ENCODE results near the gene REXO4. TPM values are rescaled to one million over a fixed set of nuclear protein-coding genes. Genes with fewer than 3 reads are reported as not detected.

REXO4 gene
- total and polyA plus RNA-seq, 2 of the 4 experiments (the other 2 are of a cell fraction), result 16.1 to 21.8 TPM

DNA sequence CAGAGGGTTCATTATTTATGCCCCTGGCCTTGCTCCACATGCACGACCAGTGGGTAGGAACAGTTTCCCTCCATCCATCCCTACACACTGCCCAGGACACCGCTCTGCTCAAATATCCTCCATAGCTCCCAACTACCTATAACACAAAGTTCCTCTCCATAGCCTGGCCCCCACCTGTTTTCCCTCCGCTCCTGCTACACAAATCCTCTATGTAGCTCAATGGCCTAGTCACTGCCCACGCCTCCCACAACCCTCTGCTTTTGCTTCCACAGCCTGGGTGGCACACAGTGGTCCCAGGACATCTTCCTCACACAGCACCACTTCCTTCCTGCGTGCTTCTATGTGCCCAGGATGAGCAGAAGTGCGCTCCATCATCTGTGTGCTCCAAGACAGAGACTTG, 20.4 kb downstream of the REXO4 start:
- TF ChIP-seq SMC3 (IDR thresholded peaks at IDR 0.05; ENCODE audit: low read depth, low read length), result no peak
- TF ChIP-seq CEBPB (IDR thresholded peaks at IDR 0.05; ENCODE audit: low read depth, low read length), result no peak
- TF ChIP-seq POLR2A (IDR thresholded peaks at IDR 0.05; ENCODE audit: low read depth, low read length), result no peak
- TF ChIP-seq CHD1 (IDR thresholded peaks at IDR 0.05; ENCODE audit: low read depth, low read length), result no peak
- no peak for TF ChIP-seq RAD21 (IDR thresholded peaks at IDR 0.05; ENCODE audit: low read length)
- TF ChIP-seq, protein P1, sequence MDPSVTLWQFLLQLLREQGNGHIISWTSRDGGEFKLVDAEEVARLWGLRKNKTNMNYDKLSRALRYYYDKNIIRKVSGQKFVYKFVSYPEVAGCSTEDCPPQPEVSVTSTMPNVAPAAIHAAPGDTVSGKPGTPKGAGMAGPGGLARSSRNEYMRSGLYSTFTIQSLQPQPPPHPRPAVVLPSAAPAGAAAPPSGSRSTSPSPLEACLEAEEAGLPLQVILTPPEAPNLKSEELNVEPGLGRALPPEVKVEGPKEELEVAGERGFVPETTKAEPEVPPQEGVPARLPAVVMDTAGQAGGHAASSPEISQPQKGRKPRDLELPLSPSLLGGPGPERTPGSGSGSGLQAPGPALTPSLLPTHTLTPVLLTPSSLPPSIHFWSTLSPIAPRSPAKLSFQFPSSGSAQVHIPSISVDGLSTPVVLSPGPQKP (IDR thresholded peaks at IDR 0.05; ENCODE audit: borderline replicate concordance, low read depth, low read length), result no peak
- no peak for TF ChIP-seq NFE2L2 (IDR thresholded peaks at IDR 0.05; ENCODE audit: low read depth, low read length)
- TF ChIP-seq, protein P2, sequence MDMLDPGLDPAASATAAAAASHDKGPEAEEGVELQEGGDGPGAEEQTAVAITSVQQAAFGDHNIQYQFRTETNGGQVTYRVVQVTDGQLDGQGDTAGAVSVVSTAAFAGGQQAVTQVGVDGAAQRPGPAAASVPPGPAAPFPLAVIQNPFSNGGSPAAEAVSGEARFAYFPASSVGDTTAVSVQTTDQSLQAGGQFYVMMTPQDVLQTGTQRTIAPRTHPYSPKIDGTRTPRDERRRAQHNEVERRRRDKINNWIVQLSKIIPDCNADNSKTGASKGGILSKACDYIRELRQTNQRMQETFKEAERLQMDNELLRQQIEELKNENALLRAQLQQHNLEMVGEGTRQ (IDR thresholded peaks at IDR 0.05; ENCODE audit: low read depth, low read length), result no peak
- TF ChIP-seq, protein P3, sequence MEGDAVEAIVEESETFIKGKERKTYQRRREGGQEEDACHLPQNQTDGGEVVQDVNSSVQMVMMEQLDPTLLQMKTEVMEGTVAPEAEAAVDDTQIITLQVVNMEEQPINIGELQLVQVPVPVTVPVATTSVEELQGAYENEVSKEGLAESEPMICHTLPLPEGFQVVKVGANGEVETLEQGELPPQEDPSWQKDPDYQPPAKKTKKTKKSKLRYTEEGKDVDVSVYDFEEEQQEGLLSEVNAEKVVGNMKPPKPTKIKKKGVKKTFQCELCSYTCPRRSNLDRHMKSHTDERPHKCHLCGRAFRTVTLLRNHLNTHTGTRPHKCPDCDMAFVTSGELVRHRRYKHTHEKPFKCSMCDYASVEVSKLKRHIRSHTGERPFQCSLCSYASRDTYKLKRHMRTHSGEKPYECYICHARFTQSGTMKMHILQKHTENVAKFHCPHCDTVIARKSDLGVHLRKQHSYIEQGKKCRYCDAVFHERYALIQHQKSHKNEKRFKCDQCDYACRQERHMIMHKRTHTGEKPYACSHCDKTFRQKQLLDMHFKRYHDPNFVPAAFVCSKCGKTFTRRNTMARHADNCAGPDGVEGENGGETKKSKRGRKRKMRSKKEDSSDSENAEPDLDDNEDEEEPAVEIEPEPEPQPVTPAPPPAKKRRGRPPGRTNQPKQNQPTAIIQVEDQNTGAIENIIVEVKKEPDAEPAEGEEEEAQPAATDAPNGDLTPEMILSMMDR (conservative IDR thresholded peaks at IDR 0.05; ENCODE audit: low read depth, low read length), result no peak
- TF ChIP-seq RFX5 (IDR thresholded peaks at IDR 0.05; ENCODE audit: low read depth, low read length), result no peak
- no peak for TF ChIP-seq MAZ (IDR thresholded peaks at IDR 0.05; ENCODE audit: borderline replicate concordance, low read depth, low read length)
- no peak for TF ChIP-seq FOS (IDR thresholded peaks at IDR 0.05; ENCODE audit: low read depth, low read length)
- no peak for TF ChIP-seq BHLHE40 (IDR thresholded peaks at IDR 0.05; ENCODE audit: low read depth, low read length)
- Histone ChIP-seq H3K14ac (replicated peaks; ENCODE audit: low read depth, low read length) (no peak overlapping the region), H4K8ac (ENCODE audit: low read depth in 2 of 2, low read length in 2 of 2) (no peak overlapping the region), H3K9me3 (ENCODE audit: control insufficient read depth, insufficient read depth, low read length) (no peaks in the 10 kb centered on the region), H3K4me2 (ENCODE audit: low read depth, low read length) (no peak overlapping the region), H3K79me1 (ENCODE audit: low read depth in 1 of 2, low read length in 2 of 2) (no peaks in the 10 kb centered on the region), H2AK9ac (replicated peaks; ENCODE audit: low read depth, low read length, poor library complexity) (no peak overlapping the region), H4K20me1 (ENCODE audit: insufficient read depth, low read length) (no peaks in the 10 kb centered on the region), H3K56ac (ENCODE audit: extremely low read depth, insufficient read depth, low read length) (no peak overlapping the region), H4K91ac (ENCODE audit: insufficient read depth, low read depth, low read length) (no peak overlapping the region), H2BK15ac (ENCODE audit: low read depth, low read length) (no peak overlapping the region), H3K27me3 (ENCODE audit: control insufficient read depth, insufficient read depth, low read length) (peaks cover 30% of the 10 kb centered on the region), H3K4me3 (ENCODE audit: insufficient read depth, low read depth, low read length) (no peak overlapping the region), H2BK5ac (ENCODE audit: low read depth, low read length, poor library complexity, severe bottlenecking) (no peak overlapping the region), H3K27ac (ENCODE audit: insufficient read depth, low read length) (no peak overlapping the region), H3K9me1 (ENCODE audit: insufficient read depth, low read length) (0 out of 2 replicates have a peak, but pooled peaks cover 4% of the 10 kb centered on the region), H3K4ac (ENCODE audit: low read depth, low read length) (no peak overlapping the region), H3K36me3 (ENCODE audit: control insufficient read depth, insufficient read depth, low read length) (peaks cover 1% of the 10 kb centered on the region), H3K9ac (ENCODE audit: low read depth, low read length) (no peak overlapping the region), H2BK20ac (ENCODE audit: low read depth, low read length) (no peak overlapping the region), H2BK120ac (ENCODE audit: low read depth, low read length) (no peak overlapping the region), H2AFZ (replicated peaks; ENCODE audit: low read length, poor library complexity) (no peak overlapping the region), H3K23ac (ENCODE audit: low read depth, low read length) (no peak overlapping the region), H2AK5ac (ENCODE audit: low read depth, low read length) (no peak overlapping the region), H3K18ac (ENCODE audit: low read depth, low read length) (no peak overlapping the region), H3K4me1 (ENCODE audit: control insufficient read depth, insufficient read depth, low read length) (no peaks in the 10 kb centered on the region), H4K5ac (ENCODE audit: low read depth, low read length) (no peak overlapping the region)
- no peak for ATAC-seq (ENCODE audit: low read depth)
- intact Hi-C loops (cut with micrococcal nuclease) (no loop called here), in situ Hi-C loops (cut with MboI; ENCODE audit: low sequenced_read_pairs) (no loop called here), dilution Hi-C loops (cut with HindIII; ENCODE audit: low sequenced_read_pairs, unreplicated experiment) (no loop called here)
- no peak for DNase-seq
- ChIA-PET POLR2A (ENCODE audit: unreplicated experiment) (no interaction called here), CTCF (interaction anchor here (0.6 kb wide), 1 partner anchor 23 kb away, joined by 3 read pairs; no protein-coding TSS in a partner anchor)
- 73% methylated on average over 3 of the region's 6 CpGs; no CpG with 5 or more reads in 1 of the 2 experiments for WGBS, 2 experiments (ENCODE audit: extremely low coverage in 2 of 2, insufficient read length in 1 of 2)
- BruUV-seq (replicated peaks), result no TSS peak
